ENCODE data around the gene NPAT.

The NPAT gene

GRCh38 chr11:108213784-108214183, 8.7 kb downstream of the NPAT start:
- Histone ChIP-seq H3K27me3 (no peaks in the 10 kb centered on the region), H3K36me3 (peaks cover 71 to 96% (median 79%) of the 10 kb centered on the region in 11 experiments), H4K20me1 (peaks cover 0 to 41% (median 15%) of the 10 kb centered on the region in 11 experiments; a peak in 12 of 22 replicates), H3K4me1 (peaks cover under 1 to 15% (median 3%) of the 10 kb centered on the region in 10 experiments; a peak in 16 of 20 replicates), H3K27ac (no peak overlapping the region), H3K4me2 (no peak overlapping the region), H3K9me3 (replicated peaks in 1 of 11) (peaks cover 41 to 53% (median 46%) of the 10 kb centered on the region in 11 experiments), H3K9ac (no peak overlapping the region), H3K4me3 (no peak overlapping the region)
- no peak for TF ChIP-seq Cebpa-rat (IDR thresholded peaks at IDR 0.05)

- Histone ChIP-seq H3K27me3 (peaks cover 0 to 4% (median 0%) of the 10 kb centered on the region in 11 experiments; a peak in 2 of 22 replicates), H3K4me2 (no peak overlapping the region), H3K4me1 (no peaks in the 10 kb centered on the region), H4K20me1 (peaks cover 0 to 14% (median 6%) of the 10 kb centered on the region in 11 experiments; a peak in 11 of 22 replicates), H3K36me3 (peaks cover 92 to 100% (median 99%) of the 10 kb centered on the region in 11 experiments), H3K9ac (no peak overlapping the region), H3K4me3 (no peak overlapping the region; a peak in 1 of 20 replicates), H3K9me3 (replicated peaks in 1 of 11) (peaks cover 74 to 87% (median 80%) of the 10 kb centered on the region in 11 experiments), H3K27ac (no peak overlapping the region)
- TF ChIP-seq Cebpa-rat (IDR thresholded peaks at IDR 0.05), result no peak
These were observed 12.0 kb downstream of the NPAT start for GRCh38 chr11:108210441-108210840.

GRCh38 chr11:108207683-108208060, 14.8 kb downstream of the NPAT start:
- Histone ChIP-seq H3K27me3 (peaks cover 0 to 4% (median 0%) of the 10 kb centered on the region in 11 experiments; a peak in 2 of 22 replicates), H3K4me3 (peak overlapping the region in 9 of 10 experiments; percentile 29 to 54 (median 40); a peak in 17 of 20 replicates), H3K36me3 (peaks cover 90 to 100% (median 100%) of the 10 kb centered on the region in 11 experiments), H4K20me1 (no peaks in the 10 kb centered on the region; a peak in 1 of 22 replicates), H3K4me2 (no peak overlapping the region), H3K27ac (no peak overlapping the region), H3K9ac (no peak overlapping the region), H3K4me1 (peaks cover 0 to 15% (median 7%) of the 10 kb centered on the region in 10 experiments; a peak in 11 of 20 replicates), H3K9me3 (replicated peaks in 1 of 11) (peaks cover 95 to 100% (median 99%) of the 10 kb centered on the region in 11 experiments)
- no peak for TF ChIP-seq Cebpa-rat (IDR thresholded peaks at IDR 0.05)

GRCh38 chr11:108206969-108207682, 15.3 kb downstream of the NPAT start:
- Histone ChIP-seq H3K9me3 (replicated peaks in 1 of 11) (peaks cover 89 to 100% (median 99%) of the 10 kb centered on the region in 11 experiments), H4K20me1 (peaks cover 0 to 4% (median 0%) of the 10 kb centered on the region in 11 experiments; a peak in 3 of 22 replicates), H3K4me3 (peak overlapping the region in 9 of 10 experiments; percentile 29 to 54 (median 40); a peak in 18 of 20 replicates), H3K9ac (no peak overlapping the region), H3K4me2 (no peak overlapping the region), H3K27ac (no peak overlapping the region), H3K27me3 (peaks cover 0 to 4% (median 0%) of the 10 kb centered on the region in 11 experiments; a peak in 2 of 22 replicates), H3K36me3 (peaks cover 86 to 100% (median 100%) of the 10 kb centered on the region in 11 experiments), H3K4me1 (peaks cover 0 to 19% (median 7%) of the 10 kb centered on the region in 10 experiments; a peak in 11 of 20 replicates)
- no peak for TF ChIP-seq Cebpa-rat (IDR thresholded peaks at IDR 0.05)

- H3K4me3 ChIP-seq, result peak overlapping the region in 8 of 10 experiments; percentile 31 to 54 (median 42); a peak in 15 of 20 replicates
- TF ChIP-seq Cebpa-rat (IDR thresholded peaks at IDR 0.05), result no peak
These were observed 16.3 kb downstream of the NPAT start for GRCh38 chr11:108206171-108206570.

GRCh38 chr11:108204929-108205499, 17.4 kb downstream of the NPAT start:
- Histone ChIP-seq H4K20me1 (peaks cover 0 to 21% (median 7%) of the 10 kb centered on the region in 11 experiments; a peak in 6 of 22 replicates), H3K27me3 (peaks cover 0 to 4% (median 0%) of the 10 kb centered on the region in 11 experiments; a peak in 2 of 22 replicates), H3K9me3 (replicated peaks in 1 of 11) (peaks cover 68 to 88% (median 80%) of the 10 kb centered on the region in 11 experiments), H3K4me2 (no peak overlapping the region), H3K27ac (no peak overlapping the region), H3K4me3 (peak overlapping the region in 5 of 10 experiments; percentile 15 to 54 (median 31); a peak in 6 of 20 replicates), H3K4me1 (peaks cover 0 to 40% (median 13%) of the 10 kb centered on the region in 10 experiments; a peak in 13 of 20 replicates), H3K9ac (no peak overlapping the region), H3K36me3 (peaks cover 67 to 100% (median 100%) of the 10 kb centered on the region in 11 experiments)
- no peak for TF ChIP-seq Cebpa-rat (IDR thresholded peaks at IDR 0.05)

More at GRCh38 chr11:108206171-108206570, 16.3 kb downstream of the NPAT start:
- peaks cover 79 to 100% (median 100%) of the 10 kb centered on the region in 11 experiments for H3K36me3 ChIP-seq
- H3K9me3 ChIP-seq (replicated peaks in 1 of 11), result peaks cover 80 to 99% (median 91%) of the 10 kb centered on the region in 11 experiments
- H3K27ac ChIP-seq, result no peak overlapping the region
- peaks cover 0 to 13% (median 0%) of the 10 kb centered on the region in 11 experiments; a peak in 4 of 22 replicates for H4K20me1 ChIP-seq
- H3K9ac ChIP-seq, result no peak overlapping the region
- peaks cover 0 to 4% (median 0%) of the 10 kb centered on the region in 11 experiments; a peak in 2 of 22 replicates for H3K27me3 ChIP-seq
- H3K4me1 ChIP-seq, result peaks cover 0 to 28% (median 7%) of the 10 kb centered on the region in 10 experiments; a peak in 12 of 20 replicates
- no peak overlapping the region for H3K4me2 ChIP-seq

GRCh38 chr11:108204376-108204775, 18.1 kb downstream of the NPAT start:
- H3K4me2 ChIP-seq, result no peak overlapping the region
- TF ChIP-seq Cebpa-rat (IDR thresholded peaks at IDR 0.05), result no peak
- peaks cover 62 to 82% (median 74%) of the 10 kb centered on the region in 11 experiments for H3K9me3 ChIP-seq (replicated peaks in 1 of 11)
- H4K20me1 ChIP-seq, result peaks cover 0 to 26% (median 9%) of the 10 kb centered on the region in 11 experiments; a peak in 7 of 22 replicates
- peak overlapping the region in 5 of 10 experiments; percentile 18 to 49 (median 35); a peak in 7 of 20 replicates for H3K4me3 ChIP-seq
- H3K9ac ChIP-seq, result no peak overlapping the region
- H3K4me1 ChIP-seq, result peaks cover 0 to 46% (median 19%) of the 10 kb centered on the region in 10 experiments; a peak in 13 of 20 replicates
- H3K36me3 ChIP-seq, result peaks cover 64 to 100% (median 98%) of the 10 kb centered on the region in 11 experiments
- peaks cover 0 to 4% (median 0%) of the 10 kb centered on the region in 11 experiments; a peak in 2 of 22 replicates for H3K27me3 ChIP-seq
- H3K27ac ChIP-seq, result no peak overlapping the region

GRCh38 chr11:108203075-108203474, 19.4 kb downstream of the NPAT start:
- H3K4me3 ChIP-seq, result no peak overlapping the region
- no peak overlapping the region for H3K27ac ChIP-seq
- no peak overlapping the region for H3K9ac ChIP-seq
- H3K4me2 ChIP-seq, result peak overlapping the region in 4 of 11 experiments; percentile 1 to 38 (median 14); a peak in 4 of 22 replicates
- peaks cover 0 to 34% (median 13%) of the 10 kb centered on the region in 11 experiments; a peak in 9 of 22 replicates for H4K20me1 ChIP-seq
- H3K4me1 ChIP-seq, result peaks cover 0 to 59% (median 22%) of the 10 kb centered on the region in 10 experiments; a peak in 13 of 20 replicates
- peaks cover 0 to 4% (median 0%) of the 10 kb centered on the region in 11 experiments; a peak in 2 of 22 replicates for H3K27me3 ChIP-seq
- TF ChIP-seq Cebpa-rat (IDR thresholded peaks at IDR 0.05), result no peak
- peaks cover 49 to 77% (median 61%) of the 10 kb centered on the region in 11 experiments for H3K9me3 ChIP-seq (replicated peaks in 1 of 11)
- H3K36me3 ChIP-seq, result peaks cover 58 to 100% (median 97%) of the 10 kb centered on the region in 11 experiments

Measured in BLaER1 treated with 17β-estradiol and CSF1 and Interleukin-3, amounts not matched to agents 10 nM and 100 nM (cell line).